K562 (cell line): Measurements from ENCODE around the gene LY6G6D. TPM values are rescaled to one million over a fixed set of nuclear protein-coding genes. Genes with fewer than 3 reads are reported as not detected.
A peak's percentile ranks its signal among the peaks of the same experiment; 100 is the strongest.

Experiments
- BCL6 ChIP-seq: fragments of 250-450 bp; sonication (Bioruptor Pico); IDR thresholded peaks from 2 replicates; pipeline ENCODE4 v1.4.0; 2020
- CBX8 ChIP-seq: fragments of 200-600 bp; sonication (generic); IDR thresholded peaks from 2 replicates; pipeline ENCODE4 v1.6.1; 2012; ENCODE audit warnings: borderline replicate concordance, mixed run types, low read depth, mild to moderate bottlenecking, moderate library complexity, mixed read lengths, low read length, control low read depth, inconsistent platforms; ENCODE audit not compliant: poor library complexity, severe bottlenecking; ENCODE audit errors: extremely low read depth
- E2F6 ChIP-seq, 2 experiments: IDR thresholded peaks; 2 replicates each; pipeline ENCODE4 v1.6.1; 2011; ENCODE audit warnings: borderline replicate concordance in 1 of 2, control low read depth in 1 of 2, low read depth in 1 of 2, low read length in 1 of 2, mild to moderate bottlenecking in 1 of 2, mixed read lengths in 1 of 2, moderate library complexity in 1 of 2; ENCODE audit not compliant: insufficient read depth in 1 of 2, insufficient read length in 1 of 2, poor library complexity in 1 of 2, severe bottlenecking in 1 of 2; ENCODE audit errors: extremely low read depth in 1 of 2
- HMBOX1 ChIP-seq: sonication (generic); IDR thresholded peaks from 2 replicates; pipeline ENCODE4 v1.6.1; 2016
- HNRNPH1 ChIP-seq: fragments of 200-400 bp; formaldehyde crosslinking; optimal IDR thresholded peaks from 2 replicates; pipeline ENCODE3; 2017; ENCODE audit warnings: low read depth, mild to moderate bottlenecking, low read length, moderate library complexity
- NCOA4 ChIP-seq: fragments of 450-650 bp; IDR thresholded peaks from 2 replicates; pipeline ENCODE4 v1.6.1; 2018; ENCODE audit warnings: mild to moderate bottlenecking; ENCODE audit not compliant: partially characterized antibody
- NFE2L1 ChIP-seq: fragments of 450-650 bp; IDR thresholded peaks from 2 replicates; pipeline ENCODE4 v1.6.1; 2016; ENCODE audit warnings: missing genetic modification characterization, low read depth, mild to moderate bottlenecking, missing compliant biosample characterization, moderate library complexity, borderline replicate concordance
- PBX2 ChIP-seq, 2 experiments: IDR thresholded peaks in 1 of 2; conservative IDR thresholded peaks in 1 of 2; 2 replicates each; pipeline ENCODE4 v1.6.1; 2016; ENCODE audit warnings: low read depth in 2 of 2, mild to moderate bottlenecking in 1 of 2, missing compliant biosample characterization in 1 of 2, missing genetic modification characterization in 1 of 2, moderate library complexity in 1 of 2
- POLR2B ChIP-seq: fragments of 450-650 bp; IDR thresholded peaks from 2 replicates; pipeline ENCODE4 v1.6.1; 2018; ENCODE audit warnings: low read depth; ENCODE audit not compliant: partially characterized antibody
- TAF9B ChIP-seq: fragments of 450-650 bp; IDR thresholded peaks from 2 replicates; pipeline ENCODE4 v1.6.1; 2018; ENCODE audit warnings: mild to moderate bottlenecking; ENCODE audit not compliant: partially characterized antibody
- TGIF2 ChIP-seq: sonication (generic); formaldehyde crosslinking; IDR thresholded peaks from 2 replicates; pipeline ENCODE4 v1.8.1; 2022; ENCODE audit warnings: mild to moderate bottlenecking, missing genetic modification reagents, moderate library complexity
- THRAP3 ChIP-seq: fragments of 450-650 bp; IDR thresholded peaks from 2 replicates; pipeline ENCODE4 v1.6.1; 2016; ENCODE audit warnings: mild to moderate bottlenecking, inconsistent platforms, borderline replicate concordance
- ZHX1 ChIP-seq: fragments of 150-350 bp; conservative IDR thresholded peaks from 2 replicates; pipeline ENCODE4 v1.6.1; 2014; ENCODE audit warnings: low read length
- ZNF589 ChIP-seq: fragments of 200-800 bp; sonication (Bioruptor generic); IDR thresholded peaks from 2 replicates; pipeline ENCODE4 v1.6.1; 2016; ENCODE audit warnings: low read depth, missing genetic modification characterization, missing compliant biosample characterization
- ZNF695 ChIP-seq: fragments of 450-650 bp; formaldehyde crosslinking; IDR thresholded peaks from 2 replicates; pipeline ENCODE4 v1.4.0; 2020; ENCODE audit warnings: mild to moderate bottlenecking, moderate library complexity
- ZNF766 ChIP-seq: fragments of 200-800 bp; sonication (Bioruptor generic); conservative IDR thresholded peaks from 2 replicates; pipeline ENCODE4 v1.6.1; 2016; ENCODE audit warnings: missing genetic modification characterization, missing compliant biosample characterization
- polyA plus RNA-seq, 8 experiments: library from polyadenylated mRNA; depleted of rRNA in 4 of 8; stranded (reverse) in 5 of 8; unstranded in 3 of 8; fragments of >200 nt; fragmentation: Nextera tagmentation in 2 of 8; fragmentation: Illumina TruSeq in 1 of 8; extraction: Ambion mirVana in 2 of 8; extraction: Trizol in 1 of 8; gene quantifications; 2 replicates each; pipeline versions ENCODE4 v1.2.1 to v1.2.3, GENCODE V29; 2011 to 2014; ENCODE audit warnings: inconsistent platforms in 1 of 8, missing spikeins in 1 of 8
- total RNA-seq, 7 experiments: library from RNA; depleted of rRNA in 6 of 7; stranded (reverse); fragments of >200 nt in 6 of 7; fragmentation: Illumina TruSeq in 2 of 7; extraction: Trizol in 2 of 7; gene quantifications; 2 replicates each; pipeline versions ENCODE4 v1.2.1 to v1.2.3, GENCODE V29; 2011 to 2021; ENCODE audit warnings: low replicate concordance in 1 of 7

The LY6G6D gene
- total and polyA plus RNA-seq, 9 of the 15 experiments (the other 6 are each of a cell fraction or from before 2014, with no cell fraction given): 0.30 to 0.38 TPM; not detected in 7

GRCh38 chr6:31729979-31730630 lies 15.0 kb downstream of the LY6G6D start (continued):
- TF ChIP-seq E2F6 (IDR thresholded peaks at IDR 0.05; ENCODE audit: borderline replicate concordance in 1 of 2, extremely low read depth in 1 of 2, insufficient read depth in 1 of 2, insufficient read length in 1 of 2, low read depth in 1 of 2, low read length in 1 of 2, poor library complexity in 1 of 2, severe bottlenecking in 1 of 2) (peak in 1 of 2 experiments; percentile 15), ZHX1 (peak; percentile 70; the same call in 1 of the 2 replicates), TAF9B (no peak), NFE2L1 (tag) (no peak), ZNF589 (CRISPR knock-in tag) (no peak), TGIF2 (CRISPR knock-in tag) (no peak), PBX2 (CRISPR knock-in tag; IDR thresholded peaks at IDR 0.05; ENCODE audit: low read depth) (no peak), PBX2 (tag; conservative IDR thresholded peaks at IDR 0.05; ENCODE audit: low read depth) (no peak), POLR2B (peak; percentile 99), THRAP3 (no peak), BCL6 (CRISPR knock-in tag) (peak; percentile 89), CBX8 (no peak), HMBOX1 (no peak), ZNF766 (CRISPR knock-in tag) (no peak), ZNF695 (CRISPR knock-in tag) (peak; percentile 97), HNRNPH1 (no peak), NCOA4 (peak; percentile 17)
